ENCODE results near the gene SERINC5. TPM values are rescaled to one million over a fixed set of nuclear protein-coding genes. Genes with fewer than 3 reads are reported as not detected.
A peak's percentile ranks its signal among the peaks of the same experiment; 100 is the strongest.

The SERINC5 gene
- total RNA-seq, 4 donors from 2014 or later: 22.6 to 26.9 (median 24.8) TPM

GRCh38 chr5:80240368-80240986, 15.4 kb downstream of the SERINC5 start:
- WGBS, 2 donors: 85 to 89% methylated on average over 8 of the region's 8 CpGs
- TF ChIP-seq, protein P1, sequence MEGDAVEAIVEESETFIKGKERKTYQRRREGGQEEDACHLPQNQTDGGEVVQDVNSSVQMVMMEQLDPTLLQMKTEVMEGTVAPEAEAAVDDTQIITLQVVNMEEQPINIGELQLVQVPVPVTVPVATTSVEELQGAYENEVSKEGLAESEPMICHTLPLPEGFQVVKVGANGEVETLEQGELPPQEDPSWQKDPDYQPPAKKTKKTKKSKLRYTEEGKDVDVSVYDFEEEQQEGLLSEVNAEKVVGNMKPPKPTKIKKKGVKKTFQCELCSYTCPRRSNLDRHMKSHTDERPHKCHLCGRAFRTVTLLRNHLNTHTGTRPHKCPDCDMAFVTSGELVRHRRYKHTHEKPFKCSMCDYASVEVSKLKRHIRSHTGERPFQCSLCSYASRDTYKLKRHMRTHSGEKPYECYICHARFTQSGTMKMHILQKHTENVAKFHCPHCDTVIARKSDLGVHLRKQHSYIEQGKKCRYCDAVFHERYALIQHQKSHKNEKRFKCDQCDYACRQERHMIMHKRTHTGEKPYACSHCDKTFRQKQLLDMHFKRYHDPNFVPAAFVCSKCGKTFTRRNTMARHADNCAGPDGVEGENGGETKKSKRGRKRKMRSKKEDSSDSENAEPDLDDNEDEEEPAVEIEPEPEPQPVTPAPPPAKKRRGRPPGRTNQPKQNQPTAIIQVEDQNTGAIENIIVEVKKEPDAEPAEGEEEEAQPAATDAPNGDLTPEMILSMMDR (IDR thresholded peaks at IDR 0.05): no peak
- no peak for TF ChIP-seq POLR2A (IDR thresholded peaks at IDR 0.05)
- intact Hi-C loops (cut with DNase I): no loop called here

GRCh38 chr5:80239680-80240367, 16.0 kb downstream of the SERINC5 start:
- intact Hi-C loops (cut with DNase I): no loop called here
- Histone ChIP-seq H3K9me3 (no peaks in the 10 kb centered on the region), H3K4me3 (replicated peaks in 1 of 3) (no peak overlapping the region), H3K4me1 (peaks cover 16% of the 10 kb centered on the region in 2 donors), H3K27ac (peak overlapping the region in 1 of 3 donors; percentile 30), H3K36me3 (no peaks in the 10 kb centered on the region), H3K27me3 (no peaks in the 10 kb centered on the region)
- TF ChIP-seq, protein P1 (IDR thresholded peaks at IDR 0.05): no peak
- no peak for TF ChIP-seq POLR2A (IDR thresholded peaks at IDR 0.05)
- 46 to 64% methylated on average over 4 of the region's 4 CpGs for WGBS, 2 donors
- no peak for DNase-seq

More at GRCh38 chr5:80240368-80240986, 15.4 kb downstream of the SERINC5 start:
- DNase-seq: no peak
- H3K4me1 ChIP-seq: peaks cover 16% of the 10 kb centered on the region in 2 donors
- no peak overlapping the region for H3K4me3 ChIP-seq (replicated peaks in 1 of 3)
- H3K36me3 ChIP-seq: no peaks in the 10 kb centered on the region
- no peaks in the 10 kb centered on the region for H3K27me3 ChIP-seq
- H3K27ac ChIP-seq: no peak overlapping the region
- H3K9me3 ChIP-seq: no peaks in the 10 kb centered on the region

DNA sequence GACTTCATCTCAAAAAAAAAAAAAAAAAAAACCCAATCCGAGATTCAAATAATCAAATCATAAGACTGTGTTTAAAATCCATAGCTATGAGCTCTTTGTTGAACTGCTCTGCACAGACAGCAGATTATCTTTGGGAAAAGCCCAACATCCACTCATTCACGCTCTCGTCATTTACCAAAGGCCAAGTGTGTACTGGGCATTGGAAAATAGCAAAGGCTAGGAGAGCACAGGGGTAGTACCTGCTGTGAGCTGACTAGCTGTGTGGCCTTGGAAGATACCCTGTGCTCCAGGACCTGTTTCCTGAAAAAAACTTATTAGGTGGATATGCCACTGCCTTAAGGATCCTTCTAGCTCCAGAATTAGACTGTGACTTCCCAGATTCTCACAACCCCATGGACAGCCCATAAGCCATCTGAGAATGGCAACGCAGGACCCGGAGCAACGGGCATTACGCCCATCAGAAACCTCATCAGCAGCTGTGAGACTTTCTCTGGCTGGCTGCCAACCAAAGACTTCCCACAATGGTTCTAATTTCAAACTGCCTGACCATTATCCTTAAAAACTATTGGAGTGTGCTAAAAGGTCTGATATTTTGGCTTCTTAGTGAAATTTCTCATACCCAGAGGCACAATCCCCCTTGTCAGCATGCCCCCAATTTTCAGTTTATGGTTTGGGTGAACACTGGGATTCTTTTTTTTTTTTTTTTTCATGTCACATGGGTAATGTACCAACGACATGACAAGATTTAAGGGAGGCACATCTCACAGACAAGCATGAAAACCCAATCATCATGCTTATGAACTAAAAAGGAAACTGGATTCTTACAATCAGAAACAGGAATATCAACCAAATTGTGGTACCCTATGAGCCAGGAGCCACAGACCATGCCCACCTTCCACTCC, 16.8 kb downstream of the SERINC5 start:
- DNase-seq: peak; percentile 77
- intact Hi-C loops (cut with DNase I): no loop called here

GRCh38 chr5:80238097-80238496, 17.8 kb downstream of the SERINC5 start:
- H3K27me3 ChIP-seq: no peaks in the 10 kb centered on the region
- H3K4me1 ChIP-seq: peaks cover 16% of the 10 kb centered on the region in 2 donors
- intact Hi-C loops (cut with DNase I): no loop called here
- WGBS, 2 donors: 88 to 92% methylated on average over 7 of the region's 7 CpGs
- no peaks in the 10 kb centered on the region for H3K9me3 ChIP-seq
- TF ChIP-seq, protein P1 (IDR thresholded peaks at IDR 0.05): no peak
- TF ChIP-seq POLR2A (IDR thresholded peaks at IDR 0.05): no peak
- no peaks in the 10 kb centered on the region for H3K36me3 ChIP-seq
- no peak overlapping the region for H3K4me3 ChIP-seq (replicated peaks in 1 of 3)
- H3K27ac ChIP-seq: peak overlapping the region in 1 of 3 donors; percentile 30
- DNase-seq: no peak

More for the DNA sequence above, 16.8 kb downstream of the SERINC5 start:
- peak overlapping the region in 2 of 3 donors; percentile 21 to 30 for H3K27ac ChIP-seq
- no peaks in the 10 kb centered on the region for H3K9me3 ChIP-seq
- TF ChIP-seq, protein P1 (IDR thresholded peaks at IDR 0.05): no peak
- TF ChIP-seq POLR2A (IDR thresholded peaks at IDR 0.05): no peak
- H3K4me1 ChIP-seq: peaks cover 16% of the 10 kb centered on the region in 2 donors
- H3K4me3 ChIP-seq (replicated peaks in 1 of 3): no peak overlapping the region
- no peaks in the 10 kb centered on the region for H3K36me3 ChIP-seq
- no peaks in the 10 kb centered on the region for H3K27me3 ChIP-seq
- 22 to 27% methylated on average over 8 of the region's 8 CpGs for WGBS, 2 donors

Data from thyroid gland (tissue), 4 donors.